B cell (primary cell): ENCODE data around the gene SCGN. TPM values are rescaled to one million over a fixed set of nuclear protein-coding genes. Genes with fewer than 3 reads are reported as not detected.

ENCODE experiments used
- ATAC-seq: fragments of 200-7000 bp; cut with Tn5 transposase; one replicate; pipeline ENCODE4 v1.10.0; 2021; ENCODE audit warnings: low read depth, mild to moderate bottlenecking, moderate number of reproducible peaks, moderate library complexity
- CTCF ChIA-PET: fragments of 350-600 bp; sonication (Branson Sonifier 250); formaldehyde crosslinking; loops from one replicate; lab custom pipeline; 2021; ENCODE audit warnings: antibody characterized with exemption, inconsistent platforms; lab: Charles Lee
- POLR2A ChIA-PET: fragments of 350-600 bp; sonication (Branson Sonifier 250); formaldehyde crosslinking; loops from one replicate; lab custom pipeline; 2021; ENCODE audit warnings: antibody characterized with exemption; lab: Charles Lee
- DNase-seq: peaks from one replicate; pipeline ENCODE4 v3.0.0; 2013
- H2AFZ ChIP-seq: 2 replicates; pipeline ENCODE4 v1.6.1; 2012; ENCODE audit warnings: mild to moderate bottlenecking, low read depth, low read length; ENCODE audit not compliant: insufficient read depth, poor library complexity, severe bottlenecking
- H3K27ac ChIP-seq, 2 donors: 1 replicate in 1 of 2; 2 replicates in 1 of 2; pipeline ENCODE4 v1.5.1; 2012 to 2013; ENCODE audit warnings: low read length in 2 of 2, mild to moderate bottlenecking in 2 of 2, moderate library complexity in 1 of 2
- H3K27me3 ChIP-seq, 4 experiments: fragments of 200-600 bp in 1 of 4; sonication (generic) in 1 of 4; replicated peaks in 1 of 4; 1 replicate in 2 of 4; 2 replicates in 2 of 4; pipeline versions ENCODE4 v1.6.1 to v1.7.0; 2013 to 2016; ENCODE audit warnings: low read length in 3 of 4, mild to moderate bottlenecking in 2 of 4, mixed read lengths in 1 of 4, moderate library complexity in 1 of 4; ENCODE audit not compliant: insufficient read depth in 4 of 4, control insufficient read depth in 3 of 4; ENCODE audit errors: control extremely low read depth in 1 of 4
- H3K36me3 ChIP-seq, 2 experiments: replicated peaks in 1 of 2; 1 replicate in 1 of 2; 2 replicates in 1 of 2; pipeline versions ENCODE4 v1.6.1 to v1.7.1; 2013; ENCODE audit warnings: low read length in 1 of 2; ENCODE audit not compliant: insufficient read depth in 2 of 2, control insufficient read depth in 1 of 2; ENCODE audit errors: control extremely low read depth in 1 of 2, extremely low read depth in 1 of 2
- H3K4me1 ChIP-seq, 2 donors: fragments of 200-600 bp in 1 of 2; sonication (generic) in 1 of 2; 1 replicate in 1 of 2; 2 replicates in 1 of 2; pipeline versions ENCODE4 v1.5.1 to v1.6.1; 2013 to 2017; ENCODE audit warnings: low read length in 2 of 2; ENCODE audit not compliant: control insufficient read depth in 2 of 2, insufficient read depth in 2 of 2
- H3K4me2 ChIP-seq: replicated peaks from 2 replicates; pipeline ENCODE3; 2012; ENCODE audit warnings: mild to moderate bottlenecking, low read depth, low read length; ENCODE audit not compliant: poor library complexity, severe bottlenecking
- H3K4me3 ChIP-seq, 5 experiments: fragments of 200-600 bp in 1 of 5; sonication (generic) in 1 of 5; 1 replicate in 3 of 5; 2 replicates in 2 of 5; pipeline versions ENCODE4 v1.5.1 to v1.7.0; 2011 to 2016; ENCODE audit warnings: low read length in 4 of 5, mild to moderate bottlenecking in 4 of 5, low read depth in 2 of 5, control low read depth in 1 of 5, moderate library complexity in 1 of 5; ENCODE audit not compliant: insufficient read depth in 1 of 5; ENCODE audit errors: control extremely low read depth in 1 of 5, extremely low read depth in 1 of 5
- H3K79me2 ChIP-seq: fragments of 200-600 bp; sonication (generic); one replicate; pipeline ENCODE4 v1.6.0; 2016; ENCODE audit warnings: low read length; ENCODE audit not compliant: control insufficient read depth, insufficient read depth
- H3K9ac ChIP-seq: fragments of 200-600 bp; sonication (generic); 2 replicates; pipeline ENCODE4 v1.6.1; 2017; ENCODE audit warnings: mild to moderate bottlenecking, low read length, moderate library complexity
- H3K9me3 ChIP-seq, 3 donors: one replicate each; pipeline versions ENCODE4 v1.6.1 to v1.7.1; 2013; ENCODE audit warnings: low read length in 2 of 3; ENCODE audit not compliant: control insufficient read depth in 2 of 3, insufficient read depth in 1 of 3; ENCODE audit errors: control extremely low read depth in 1 of 3
- H4K20me1 ChIP-seq: 2 replicates; pipeline ENCODE4 v1.6.0; 2012; ENCODE audit warnings: mild to moderate bottlenecking, low read length; ENCODE audit not compliant: insufficient read depth, control insufficient read depth, poor library complexity, severe bottlenecking
- H3K27ac Mint-ChIP-seq: one replicate; pipeline ENCODE4 v1.8.0; 2021; ENCODE audit warnings: mixed read lengths
- H3K27me3 Mint-ChIP-seq: one replicate; pipeline ENCODE4 v1.8.0; 2021; ENCODE audit warnings: mixed read lengths
- H3K4me1 Mint-ChIP-seq: one replicate; pipeline ENCODE4 v1.8.0; 2021; ENCODE audit warnings: mixed read lengths
- H3K4me3 Mint-ChIP-seq: one replicate; pipeline ENCODE4 v1.8.0; 2021; ENCODE audit warnings: mixed read lengths
- H3K9me3 Mint-ChIP-seq: one replicate; pipeline ENCODE4 v1.8.0; 2022; ENCODE audit warnings: mixed read lengths; ENCODE audit not compliant: insufficient read depth
- CTCF ChIP-seq: fragments of 200-600 bp; IDR thresholded peaks from one replicate; pipeline ENCODE4 v1.8.0; 2022; ENCODE audit warnings: antibody characterized with exemption, mild to moderate bottlenecking
- EZH2 ChIP-seq: IDR thresholded peaks from 2 replicates; pipeline ENCODE4 v1.6.1; 2012; ENCODE audit warnings: borderline replicate concordance, low read depth, mild to moderate bottlenecking, moderate library complexity, low read length; ENCODE audit not compliant: insufficient read depth, poor library complexity, severe bottlenecking
- WGBS: methylation state at CpG from one replicate; pipeline ENCODE4 v1.1.5; 2013; ENCODE audit warnings: missing lambda C conversion rate; ENCODE audit not compliant: insufficient coverage; 5-methylcytosine and 5-hydroxymethylcytosine counted together
- intact Hi-C: fragments of 100-400 bp; cut with micrococcal nuclease; formaldehyde crosslinking; loops from one replicate; pipeline ENCODE4 v1.10.0; 2022
- polyA plus RNA-seq: library from polyadenylated mRNA; depleted of rRNA; stranded (reverse); fragments of >200 nt; gene quantifications from 2 replicates; pipeline ENCODE4 v1.2.3, GENCODE V29; 2012
- total RNA-seq, 2 donors: library from RNA; stranded (reverse); fragments of 120-200 nt in 1 of 2; gene quantifications; 1 replicate in 1 of 2; 2 replicates in 1 of 2; pipeline versions ENCODE4 v1.2.3 to v1.2.4, GENCODE V29; 2013 to 2022

SCGN gene
- total and polyA plus RNA-seq, 2 donors (not counting 1 experiment from before 2014, with no cell fraction given): not detected

- DNase-seq: no peak
- no peaks in the 10 kb centered on the region for H3K36me3 ChIP-seq
- no peak overlapping the region for H3K4me2 ChIP-seq
- TF ChIP-seq CTCF: no peak
- no peak for TF ChIP-seq EZH2
- intact Hi-C loops: no loop called here
- H2AFZ ChIP-seq: no peak overlapping the region
- CTCF ChIA-PET: interaction anchor here (0.9 kb wide), 1 partner anchor 77 kb away, joined by 3 read pairs; no protein-coding TSS in a partner anchor
- no peak overlapping the region for H3K9ac ChIP-seq
- peaks cover 0 to 5% (median 0%) of the 10 kb centered on the region in 3 donors for H3K9me3 ChIP-seq
- H3K27me3 ChIP-seq: peaks cover 0 to 26% (median 11%) of the 10 kb centered on the region in 4 experiments
- H3K27ac Mint-ChIP-seq: no peak overlapping the region
- POLR2A ChIA-PET: interaction anchor here (0.6 kb wide), 1 partner anchor 89 kb away, joined by 3 read pairs; no protein-coding TSS in a partner anchor
- peaks cover 2% of the 10 kb centered on the region for H3K9me3 Mint-ChIP-seq
- no peak overlapping the region for H3K4me3 Mint-ChIP-seq
- ATAC-seq: no peak
- 100% methylated on average over 2 of the region's 5 CpGs for WGBS
- no peaks in the 10 kb centered on the region for H4K20me1 ChIP-seq
- peaks cover 76% of the 10 kb centered on the region for H3K27me3 Mint-ChIP-seq
- no peaks in the 10 kb centered on the region for H3K79me2 ChIP-seq
- no peak overlapping the region for H3K4me3 ChIP-seq
- H3K27ac ChIP-seq: no peak overlapping the region
- H3K4me1 ChIP-seq: no peaks in the 10 kb centered on the region
- no peaks in the 10 kb centered on the region for H3K4me1 Mint-ChIP-seq
Measured at GRCh38 chr6:25641377-25641776, 10.6 kb upstream of the SCGN start.

- no CpG with 5 or more reads among the region's 3 CpGs for WGBS
- peaks cover 78% of the 10 kb centered on the region for H3K27me3 Mint-ChIP-seq
Measured at GRCh38 chr6:25641940-25642666, 9.9 kb upstream of the SCGN start.

More at GRCh38 chr6:25641940-25642666, 9.9 kb upstream of the SCGN start:
- TF ChIP-seq CTCF (no peak), EZH2 (no peak)
- Histone ChIP-seq H3K27ac (no peak overlapping the region), H4K20me1 (no peaks in the 10 kb centered on the region), H3K4me3 (no peak overlapping the region), H3K36me3 (no peaks in the 10 kb centered on the region), H2AFZ (no peak overlapping the region), H3K4me2 (no peak overlapping the region), H3K4me1 (no peaks in the 10 kb centered on the region), H3K79me2 (no peaks in the 10 kb centered on the region), H3K27me3 (peaks cover 0 to 28% (median 11%) of the 10 kb centered on the region in 4 experiments), H3K9me3 (peaks cover 0 to 5% (median 0%) of the 10 kb centered on the region in 3 donors), H3K9ac (no peak overlapping the region)
- Mint-ChIP-seq H3K4me3 (no peak overlapping the region), H3K27ac (no peak overlapping the region), H3K4me1 (no peaks in the 10 kb centered on the region), H3K9me3 (peaks cover 2% of the 10 kb centered on the region)
- no peak for DNase-seq
- no peak for ATAC-seq
- ChIA-PET POLR2A (interaction anchor here (0.6 kb wide), 1 partner anchor 90 kb away, joined by 3 read pairs; no protein-coding TSS in a partner anchor), CTCF (interaction anchor here (0.9 kb wide), 1 partner anchor 76 kb away, joined by 3 read pairs; no protein-coding TSS in a partner anchor)
- intact Hi-C loops: no loop called here
